PC-3 (cell line): Measurements from ENCODE around the gene KCNJ12. TPM values are rescaled to one million over a fixed set of nuclear protein-coding genes. Genes with fewer than 3 reads are reported as not detected.

Experiments used
- ATAC-seq: fragments of 200-7000 bp; cut with Tn5 transposase; 2 replicates; pipeline ENCODE4 v1.9.1; 2020; ENCODE audit warnings: mild to moderate bottlenecking, moderate library complexity
- BruUV-seq: library from RNA; stranded (reverse); fragments of 400-500 nt; replicated peaks from 2 replicates; lab custom pipeline; 2021; lab: Mats Ljungman, UMichigan
- CTCF ChIA-PET: fragments of 300-600 bp; sonication (Branson Sonifier 250); formaldehyde crosslinking; loops from one replicate; lab custom pipeline; 2022; ENCODE audit warnings: antibody characterized with exemption; lab: Charles Lee
- POLR2A ChIA-PET: fragments of 300-600 bp; sonication (Branson Sonifier 250); formaldehyde crosslinking; loops from one replicate; lab custom pipeline; 2022; ENCODE audit warnings: antibody characterized with exemption; ENCODE audit not compliant: unreplicated experiment; lab: Charles Lee
- DNase-seq: peaks from one replicate; pipeline ENCODE4 v3.0.0-alpha.2; 2015
- H2AFZ ChIP-seq: fragments of 300-600 bp; sonication (generic); 2 replicates; pipeline ENCODE4 v1.6.0; 2016; ENCODE audit warnings: antibody characterized with exemption, low read length
- H3F3A ChIP-seq: fragments of 300-600 bp; sonication (generic); one replicate; pipeline ENCODE4 v1.6.0; 2017; ENCODE audit warnings: antibody characterized with exemption, low read length, control low read depth, mild to moderate bottlenecking; ENCODE audit not compliant: unreplicated experiment
- H3K27ac ChIP-seq: fragments of 300-600 bp; sonication (generic); 2 replicates; pipeline ENCODE4 v1.5.1; 2016; ENCODE audit warnings: mild to moderate bottlenecking, low read length
- H3K27me3 ChIP-seq: fragments of 300-600 bp; sonication (generic); 2 replicates; pipeline ENCODE4 v1.6.1; 2016; ENCODE audit warnings: low read length, mixed read lengths
- H3K36me3 ChIP-seq: fragments of 300-600 bp; sonication (generic); 2 replicates; pipeline ENCODE4 v1.6.1; 2016; ENCODE audit warnings: low read depth, mixed run types, low read length, mixed read lengths
- H3K4me1 ChIP-seq: fragments of 300-600 bp; sonication (generic); 2 replicates; pipeline ENCODE4 v1.5.1; 2016; ENCODE audit warnings: low read length; ENCODE audit not compliant: insufficient read depth
- H3K4me2 ChIP-seq: fragments of 300-600 bp; sonication (generic); 2 replicates; pipeline ENCODE4 v1.6.0; 2016; ENCODE audit warnings: low read length
- H3K4me3 ChIP-seq: fragments of 300-600 bp; sonication (generic); 2 replicates; pipeline ENCODE4 v1.5.1; 2016; ENCODE audit warnings: mild to moderate bottlenecking, low read length, mixed read lengths
- H3K79me2 ChIP-seq: fragments of 300-600 bp; sonication (generic); 2 replicates; pipeline ENCODE4 v1.6.1; 2017; ENCODE audit warnings: low read length, mixed read lengths
- H3K9ac ChIP-seq: fragments of 300-600 bp; sonication (generic); 2 replicates; pipeline ENCODE4 v1.6.0; 2016; ENCODE audit warnings: mild to moderate bottlenecking, low read length
- H3K9me2 ChIP-seq: fragments of 300-600 bp; sonication (generic); replicated peaks from 2 replicates; pipeline ENCODE4 v1.6.1; 2016; ENCODE audit warnings: mixed run types, low read length, mixed read lengths
- H3K9me3 ChIP-seq: fragments of 300-600 bp; sonication (generic); 2 replicates; pipeline ENCODE4 v1.6.1; 2016; ENCODE audit warnings: low read length, mixed read lengths
- H4K20me1 ChIP-seq: fragments of 300-600 bp; sonication (generic); 2 replicates; pipeline ENCODE4 v1.6.1; 2016; ENCODE audit warnings: low read length, mixed read lengths
- EZH2 ChIP-seq: fragments of 300-600 bp; sonication (generic); IDR thresholded peaks from one replicate; pipeline ENCODE4 v1.6.1; 2017; ENCODE audit warnings: antibody characterized with exemption, mild to moderate bottlenecking, low read length; ENCODE audit not compliant: unreplicated experiment
- EZH2phosphoT487 ChIP-seq: fragments of 300-600 bp; sonication (generic); IDR thresholded peaks from 2 replicates; pipeline ENCODE4 v1.6.1; 2018; ENCODE audit warnings: mild to moderate bottlenecking, antibody characterized with exemption, low read length, borderline replicate concordance
- intact Hi-C: fragments of 100-400 bp; cut with micrococcal nuclease; formaldehyde crosslinking; loops from 2 replicates; pipeline ENCODE4 v1.9.0; 2023
- total RNA-seq: library from RNA; depleted of rRNA; stranded (reverse); fragments of >200 nt; gene quantifications from 2 replicates; pipeline ENCODE4 v1.2.3, GENCODE V29; 2014
- TF ChIP-seq, protein P1 (sequence below): fragments of 300-600 bp; sonication (generic); conservative IDR thresholded peaks from 2 replicates; pipeline ENCODE4 v1.5.1; 2017; ENCODE audit warnings: antibody characterized with exemption, low read depth, mild to moderate bottlenecking, low read length

KCNJ12 gene
- total RNA-seq, 1 experiment from 2014 or later = 11.1 TPM

DNA sequence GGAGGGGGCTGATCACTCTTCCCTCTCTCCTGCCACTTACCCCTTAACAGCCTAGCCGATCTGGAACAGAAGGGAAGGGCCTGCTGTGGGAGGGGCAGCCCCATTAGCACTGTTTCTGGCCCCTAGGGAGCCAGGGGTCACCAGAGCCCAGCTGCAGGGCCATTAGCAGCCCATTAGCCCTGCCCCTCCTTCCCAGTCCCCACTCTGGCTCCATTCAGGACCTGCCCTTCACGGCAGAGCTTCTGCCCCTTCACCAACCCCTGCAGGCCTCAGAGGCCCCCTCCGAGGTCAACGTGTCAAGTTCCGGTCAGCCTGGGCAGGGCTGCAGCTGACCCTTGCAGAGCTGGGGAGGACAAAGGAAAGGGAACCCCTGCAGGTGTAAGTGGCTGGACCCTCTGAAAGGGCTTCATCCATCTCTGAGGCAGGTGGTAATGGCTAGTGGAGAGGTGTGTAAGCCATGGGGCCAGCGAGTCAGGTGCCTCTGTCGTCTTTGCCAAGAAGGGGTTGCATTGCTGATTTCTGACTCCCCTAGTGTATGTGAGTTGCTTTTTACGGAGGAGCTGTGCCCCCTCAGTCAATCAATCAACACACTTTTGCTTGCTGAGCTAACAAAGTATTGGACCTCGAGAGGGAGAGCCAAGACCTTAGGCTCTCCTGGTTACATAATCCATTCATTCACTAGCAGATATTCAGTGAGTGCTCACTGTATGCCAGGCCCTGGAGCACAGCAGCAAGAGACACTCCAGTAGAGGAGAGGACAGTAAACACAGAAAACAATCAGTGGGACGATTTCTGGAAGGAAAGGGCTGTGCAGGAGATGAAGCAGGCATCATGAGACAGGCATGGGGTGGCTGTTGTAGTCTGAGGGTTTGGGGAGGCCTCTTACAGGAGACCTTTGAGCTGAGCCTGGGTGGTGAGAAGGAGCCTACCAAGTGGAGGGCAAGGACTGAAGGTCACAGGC, 18.2 kb upstream of the KCNJ12 start:
- TF ChIP-seq EZH2 (no peak), EZH2phosphoT487 (no peak)
- TF ChIP-seq, protein P1, sequence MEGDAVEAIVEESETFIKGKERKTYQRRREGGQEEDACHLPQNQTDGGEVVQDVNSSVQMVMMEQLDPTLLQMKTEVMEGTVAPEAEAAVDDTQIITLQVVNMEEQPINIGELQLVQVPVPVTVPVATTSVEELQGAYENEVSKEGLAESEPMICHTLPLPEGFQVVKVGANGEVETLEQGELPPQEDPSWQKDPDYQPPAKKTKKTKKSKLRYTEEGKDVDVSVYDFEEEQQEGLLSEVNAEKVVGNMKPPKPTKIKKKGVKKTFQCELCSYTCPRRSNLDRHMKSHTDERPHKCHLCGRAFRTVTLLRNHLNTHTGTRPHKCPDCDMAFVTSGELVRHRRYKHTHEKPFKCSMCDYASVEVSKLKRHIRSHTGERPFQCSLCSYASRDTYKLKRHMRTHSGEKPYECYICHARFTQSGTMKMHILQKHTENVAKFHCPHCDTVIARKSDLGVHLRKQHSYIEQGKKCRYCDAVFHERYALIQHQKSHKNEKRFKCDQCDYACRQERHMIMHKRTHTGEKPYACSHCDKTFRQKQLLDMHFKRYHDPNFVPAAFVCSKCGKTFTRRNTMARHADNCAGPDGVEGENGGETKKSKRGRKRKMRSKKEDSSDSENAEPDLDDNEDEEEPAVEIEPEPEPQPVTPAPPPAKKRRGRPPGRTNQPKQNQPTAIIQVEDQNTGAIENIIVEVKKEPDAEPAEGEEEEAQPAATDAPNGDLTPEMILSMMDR = no peak
- no peak for ATAC-seq
- H3K27me3 ChIP-seq = peaks cover 6% of the 10 kb centered on the region; the same call in 1 of the 2 replicates
- no peak for DNase-seq
- H3K79me2 ChIP-seq = no peaks in the 10 kb centered on the region
- intact Hi-C loops = no loop called here
- H4K20me1 ChIP-seq = no peaks in the 10 kb centered on the region
- no peaks in the 10 kb centered on the region for H3K9me3 ChIP-seq
- ChIA-PET CTCF (no interaction called here), POLR2A (no interaction called here)
- H3K4me3 ChIP-seq = no peak overlapping the region
- no peak overlapping the region for H2AFZ ChIP-seq
- H3K27ac ChIP-seq = no peak overlapping the region
- H3K4me2 ChIP-seq = no peak overlapping the region
- no peaks in the 10 kb centered on the region for H3K36me3 ChIP-seq
- BruUV-seq = no TSS peak
- no peaks in the 10 kb centered on the region for H3K4me1 ChIP-seq
- no peaks in the 10 kb centered on the region for H3F3A ChIP-seq
- no peaks in the 10 kb centered on the region for H3K9me2 ChIP-seq
- no peak overlapping the region for H3K9ac ChIP-seq

DNA sequence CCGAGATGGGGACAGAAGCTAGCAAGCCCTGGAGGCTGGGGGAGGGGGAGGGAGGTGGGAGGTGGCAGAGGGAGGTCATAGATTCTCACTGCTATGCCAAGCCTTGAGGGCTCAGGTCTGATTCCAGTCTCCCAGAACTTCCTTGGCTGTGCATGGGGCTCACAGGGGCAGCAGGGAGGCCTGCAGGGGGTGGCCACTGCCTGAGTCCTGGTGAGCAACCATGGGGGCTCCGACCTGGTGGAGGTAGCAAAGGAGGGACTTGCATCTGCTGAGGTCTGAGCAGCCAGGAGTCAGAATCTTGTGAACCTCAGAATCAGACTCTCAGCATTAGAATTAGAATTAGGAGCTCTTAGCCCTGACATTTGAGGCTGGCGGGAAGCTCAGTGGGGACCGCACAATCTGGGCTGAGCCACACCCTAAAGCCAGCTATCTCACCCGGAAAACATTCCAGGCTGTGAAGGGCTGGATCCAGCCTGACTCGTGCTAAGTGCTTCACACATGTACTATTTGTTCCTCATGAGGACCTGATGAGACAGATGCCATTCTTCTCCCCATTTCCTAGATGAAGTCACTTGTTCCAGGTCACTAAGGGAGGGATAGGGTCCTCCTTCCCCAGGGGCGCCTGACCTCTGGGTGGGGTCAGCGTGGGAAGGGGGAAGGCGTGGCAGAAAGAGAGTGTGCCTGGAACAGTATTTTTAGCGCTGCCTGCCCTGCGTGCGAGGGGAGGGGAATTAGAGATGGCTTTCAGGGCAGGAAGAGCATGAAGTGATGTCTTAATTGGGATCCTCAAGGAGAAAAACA, 17.3 kb upstream of the KCNJ12 start:
- Histone ChIP-seq H3K36me3 (no peaks in the 10 kb centered on the region), H3K27me3 (peaks cover 6% of the 10 kb centered on the region; the same call in 1 of the 2 replicates), H3K9me3 (no peaks in the 10 kb centered on the region), H3K4me2 (no peak overlapping the region), H3K4me3 (no peak overlapping the region), H3K9ac (no peak overlapping the region), H4K20me1 (no peaks in the 10 kb centered on the region), H3K4me1 (no peaks in the 10 kb centered on the region), H3K27ac (no peak overlapping the region), H3K9me2 (no peaks in the 10 kb centered on the region), H3K79me2 (no peaks in the 10 kb centered on the region), H3F3A (no peaks in the 10 kb centered on the region), H2AFZ (no peak overlapping the region)
- ATAC-seq = no peak
- TF ChIP-seq, protein P1 = no peak
- TF ChIP-seq EZH2phosphoT487 (no peak), EZH2 (no peak)
- ChIA-PET POLR2A (no interaction called here), CTCF (no interaction called here)
- DNase-seq = no peak
- intact Hi-C loops = no loop called here
- no TSS peak for BruUV-seq
